ENCODE measurements around the gene TMEM106B.

The TMEM106B gene

DNA sequence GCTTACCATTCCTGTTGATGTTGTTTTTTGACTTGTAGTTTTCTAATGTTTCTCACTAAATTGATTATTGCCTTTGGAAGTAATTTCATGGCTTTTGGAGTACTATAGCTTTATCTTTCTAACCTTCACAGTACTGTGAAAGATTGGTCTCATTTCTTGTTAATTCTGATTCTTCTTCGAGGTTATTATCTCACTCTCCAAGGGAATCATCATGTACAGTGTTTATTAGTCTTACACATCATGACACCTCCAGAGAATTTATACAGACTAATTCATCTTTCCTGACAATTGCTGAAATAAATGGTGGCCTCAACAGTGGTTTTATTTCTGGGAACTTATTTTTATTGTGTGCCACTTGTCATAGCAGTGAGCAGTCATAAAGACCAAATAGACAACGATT lies 37.4 kb upstream of the TMEM106B start:
- no peak overlapping the region for H2AFZ ChIP-seq (ENCODE audit: low read length)
- H3F3A ChIP-seq (ENCODE audit: low read depth) = no peaks in the 10 kb centered on the region
- H3K9me2 ChIP-seq (replicated peaks; ENCODE audit: low read depth, low read length) = no peaks in the 10 kb centered on the region
- H3K9me3 ChIP-seq (ENCODE audit: insufficient read depth, low read depth, low read length) = no peaks in the 10 kb centered on the region
- no peak overlapping the region for H3K4me3 ChIP-seq (ENCODE audit: low read length, poor library complexity, severe bottlenecking)
- H3K79me2 ChIP-seq (ENCODE audit: insufficient read depth, low read length) = no peaks in the 10 kb centered on the region
- no peak overlapping the region for H3K4me2 ChIP-seq (ENCODE audit: low read depth, low read length, poor library complexity, severe bottlenecking)
- H3K9ac ChIP-seq (ENCODE audit: low read depth, low read length, poor library complexity, severe bottlenecking) = no peak overlapping the region
- no peaks in the 10 kb centered on the region for H4K20me1 ChIP-seq (ENCODE audit: insufficient read depth, low read length, poor library complexity, severe bottlenecking)
- H3K36me3 ChIP-seq (ENCODE audit: insufficient read depth, low read length) = no peaks in the 10 kb centered on the region
- no peaks in the 10 kb centered on the region for H3K27me3 ChIP-seq (ENCODE audit: insufficient read depth, low read length, poor library complexity, severe bottlenecking)
- TF ChIP-seq EZH2phosphoT487 (IDR thresholded peaks at IDR 0.05; ENCODE audit: borderline replicate concordance) = no peak
- TF ChIP-seq, protein P1, sequence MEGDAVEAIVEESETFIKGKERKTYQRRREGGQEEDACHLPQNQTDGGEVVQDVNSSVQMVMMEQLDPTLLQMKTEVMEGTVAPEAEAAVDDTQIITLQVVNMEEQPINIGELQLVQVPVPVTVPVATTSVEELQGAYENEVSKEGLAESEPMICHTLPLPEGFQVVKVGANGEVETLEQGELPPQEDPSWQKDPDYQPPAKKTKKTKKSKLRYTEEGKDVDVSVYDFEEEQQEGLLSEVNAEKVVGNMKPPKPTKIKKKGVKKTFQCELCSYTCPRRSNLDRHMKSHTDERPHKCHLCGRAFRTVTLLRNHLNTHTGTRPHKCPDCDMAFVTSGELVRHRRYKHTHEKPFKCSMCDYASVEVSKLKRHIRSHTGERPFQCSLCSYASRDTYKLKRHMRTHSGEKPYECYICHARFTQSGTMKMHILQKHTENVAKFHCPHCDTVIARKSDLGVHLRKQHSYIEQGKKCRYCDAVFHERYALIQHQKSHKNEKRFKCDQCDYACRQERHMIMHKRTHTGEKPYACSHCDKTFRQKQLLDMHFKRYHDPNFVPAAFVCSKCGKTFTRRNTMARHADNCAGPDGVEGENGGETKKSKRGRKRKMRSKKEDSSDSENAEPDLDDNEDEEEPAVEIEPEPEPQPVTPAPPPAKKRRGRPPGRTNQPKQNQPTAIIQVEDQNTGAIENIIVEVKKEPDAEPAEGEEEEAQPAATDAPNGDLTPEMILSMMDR (conservative IDR thresholded peaks at IDR 0.05; ENCODE audit: low read length) = no peak
- H3K4me1 ChIP-seq (ENCODE audit: insufficient read depth, low read length, poor library complexity, severe bottlenecking) = no peaks in the 10 kb centered on the region

DNA sequence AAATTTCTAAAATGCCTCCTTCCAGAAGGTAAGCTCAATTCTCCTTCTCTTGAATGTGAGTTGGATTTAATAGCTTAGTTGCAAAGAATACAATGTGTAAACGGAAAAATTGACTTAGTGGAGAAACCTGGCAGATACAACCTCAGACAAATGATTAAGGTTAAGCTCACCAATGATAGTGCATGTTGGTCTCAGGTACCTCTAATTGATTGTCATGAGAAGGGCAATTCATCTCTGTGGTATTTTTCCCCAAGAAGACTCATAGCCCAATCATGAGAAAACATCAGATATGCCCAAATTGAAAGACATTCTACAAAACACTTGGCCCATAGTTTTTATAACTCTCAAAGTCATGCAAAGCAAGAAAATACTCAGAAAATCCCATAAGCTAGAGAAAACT lies 36.2 kb upstream of the TMEM106B start:
- Histone ChIP-seq H3K4me1 (ENCODE audit: insufficient read depth, low read length, poor library complexity, severe bottlenecking) (no peaks in the 10 kb centered on the region), H3K4me3 (ENCODE audit: low read length, poor library complexity, severe bottlenecking) (no peak overlapping the region), H3F3A (ENCODE audit: low read depth) (no peaks in the 10 kb centered on the region), H3K9me2 (replicated peaks; ENCODE audit: low read depth, low read length) (no peaks in the 10 kb centered on the region), H4K20me1 (ENCODE audit: insufficient read depth, low read length, poor library complexity, severe bottlenecking) (no peaks in the 10 kb centered on the region), H3K27me3 (ENCODE audit: insufficient read depth, low read length, poor library complexity, severe bottlenecking) (no peaks in the 10 kb centered on the region), H2AFZ (ENCODE audit: low read length) (no peak overlapping the region), H3K9me3 (ENCODE audit: insufficient read depth, low read depth, low read length) (no peaks in the 10 kb centered on the region), H3K4me2 (ENCODE audit: low read depth, low read length, poor library complexity, severe bottlenecking) (no peak overlapping the region), H3K36me3 (ENCODE audit: insufficient read depth, low read length) (no peaks in the 10 kb centered on the region), H3K79me2 (ENCODE audit: insufficient read depth, low read length) (no peaks in the 10 kb centered on the region), H3K9ac (ENCODE audit: low read depth, low read length, poor library complexity, severe bottlenecking) (no peak overlapping the region)
- TF ChIP-seq EZH2phosphoT487 (IDR thresholded peaks at IDR 0.05; ENCODE audit: borderline replicate concordance) = no peak
- TF ChIP-seq, protein P1 (conservative IDR thresholded peaks at IDR 0.05; ENCODE audit: low read length) = no peak

DNA sequence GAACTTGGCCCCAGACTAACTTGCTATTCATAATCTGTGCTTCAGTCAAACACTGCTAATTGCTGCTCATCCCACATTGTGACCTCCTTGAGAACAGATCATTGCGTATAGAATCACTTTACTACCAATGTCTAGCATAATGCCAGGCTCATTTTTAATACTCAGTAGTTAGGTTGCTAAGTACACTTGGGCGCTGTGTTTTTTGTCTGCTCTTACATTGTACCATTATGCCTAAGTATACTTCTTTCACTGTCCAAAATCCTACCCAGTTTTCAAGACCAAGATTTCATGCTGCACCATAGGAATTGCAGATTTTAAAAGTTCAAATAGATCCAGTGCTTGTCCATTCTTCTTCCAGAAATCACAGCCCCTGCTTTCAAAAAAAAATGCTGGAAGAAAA lies 32.8 kb upstream of the TMEM106B start:
- Histone ChIP-seq H3K27me3 (ENCODE audit: insufficient read depth, low read length, poor library complexity, severe bottlenecking) (no peaks in the 10 kb centered on the region), H3K36me3 (ENCODE audit: insufficient read depth, low read length) (no peaks in the 10 kb centered on the region), H3K79me2 (ENCODE audit: insufficient read depth, low read length) (no peaks in the 10 kb centered on the region), H4K20me1 (ENCODE audit: insufficient read depth, low read length, poor library complexity, severe bottlenecking) (no peaks in the 10 kb centered on the region), H3K9me2 (replicated peaks; ENCODE audit: low read depth, low read length) (no peaks in the 10 kb centered on the region), H2AFZ (ENCODE audit: low read length) (no peak overlapping the region), H3K4me3 (ENCODE audit: low read length, poor library complexity, severe bottlenecking) (no peak overlapping the region), H3F3A (ENCODE audit: low read depth) (no peaks in the 10 kb centered on the region), H3K9ac (ENCODE audit: low read depth, low read length, poor library complexity, severe bottlenecking) (no peak overlapping the region), H3K4me2 (ENCODE audit: low read depth, low read length, poor library complexity, severe bottlenecking) (no peak overlapping the region), H3K9me3 (ENCODE audit: insufficient read depth, low read depth, low read length) (no peaks in the 10 kb centered on the region), H3K4me1 (ENCODE audit: insufficient read depth, low read length, poor library complexity, severe bottlenecking) (no peaks in the 10 kb centered on the region)
- no peak for TF ChIP-seq EZH2phosphoT487 (IDR thresholded peaks at IDR 0.05; ENCODE audit: borderline replicate concordance)
- TF ChIP-seq, protein P1 (conservative IDR thresholded peaks at IDR 0.05; ENCODE audit: low read length) = no peak

Data from Loucy (cell line).